GM19372 (cell line): ENCODE data around the gene USP10.

Experiments used
- ATAC-seq: cut with Tn5 transposase; IDR thresholded peaks from one replicate; pipeline ENCODE4 v1.9.1; 2021; ENCODE audit warnings: mild to moderate bottlenecking, low read depth, moderate library complexity; ENCODE audit not compliant: unreplicated experiment

USP10 gene

GRCh38 chr16:84817613-84818012 is 117.8 kb downstream of the USP10 start:
- ATAC-seq = no peak

GRCh38 chr16:84818133-84818532 is 118.3 kb downstream of the USP10 start:
- no peak for ATAC-seq

GRCh38 chr16:84818989-84819643 is 119.3 kb downstream of the USP10 start:
- ATAC-seq = no peak

GRCh38 chr16:84819644-84820304 is 120.0 kb downstream of the USP10 start, which contains the start of gene CRISPLD2:
TSS of gene CRISPLD2 (plus strand) at chr16:84819985. CDS start at chr16:84838496, 18,511 bp downstream.
- no peak for ATAC-seq

GRCh38 chr16:84820305-84820684 is 120.5 kb downstream of the USP10 start:
- no peak for ATAC-seq

- no peak for ATAC-seq
These were observed 121.0 kb downstream of the USP10 start for GRCh38 chr16:84820771-84821170.

- ATAC-seq = no peak
These were observed 121.4 kb downstream of the USP10 start for GRCh38 chr16:84821179-84821578.

- ATAC-seq = no peak
These were observed 122.2 kb downstream of the USP10 start for GRCh38 chr16:84821728-84822689.

DNA sequence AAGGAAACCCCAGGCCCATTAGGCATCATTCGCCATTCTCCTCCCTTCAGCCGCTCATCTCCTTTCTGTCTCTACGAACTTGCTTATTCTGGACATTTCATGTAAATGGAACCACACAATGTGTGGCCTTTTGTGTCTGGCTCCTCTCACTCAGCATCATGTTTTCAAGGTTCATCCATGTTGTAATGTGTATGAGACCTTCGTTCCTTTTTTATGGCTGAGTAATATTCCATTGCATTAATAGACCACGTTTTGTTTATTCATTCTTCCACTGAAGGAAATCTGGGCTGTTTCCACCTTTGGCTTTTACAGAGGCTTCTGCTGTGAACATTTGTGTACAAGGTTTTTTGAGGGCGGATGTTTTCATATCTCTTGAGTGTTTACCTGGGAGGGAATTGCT is 123.2 kb downstream of the USP10 start:
- no peak for ATAC-seq

DNA sequence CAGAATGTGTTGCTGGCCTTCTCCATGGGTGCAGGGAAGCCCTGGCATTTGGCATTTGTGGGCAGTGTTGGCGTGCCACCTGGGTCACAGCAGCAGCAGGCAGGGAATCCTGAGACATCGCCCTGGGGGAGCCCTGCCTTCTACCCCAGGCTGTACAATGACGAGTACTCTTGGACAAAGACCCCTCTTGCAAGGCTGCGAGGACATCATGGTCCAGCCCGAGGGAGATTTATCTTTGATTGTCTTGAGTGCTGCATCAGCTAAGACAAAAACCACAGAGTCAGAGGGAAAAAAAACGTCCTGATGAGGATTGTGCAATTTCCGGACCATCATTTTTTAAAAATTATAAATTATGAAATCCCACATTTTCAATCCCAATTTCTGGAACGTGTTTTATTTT is 123.7 kb downstream of the USP10 start:
- no peak for ATAC-seq

DNA sequence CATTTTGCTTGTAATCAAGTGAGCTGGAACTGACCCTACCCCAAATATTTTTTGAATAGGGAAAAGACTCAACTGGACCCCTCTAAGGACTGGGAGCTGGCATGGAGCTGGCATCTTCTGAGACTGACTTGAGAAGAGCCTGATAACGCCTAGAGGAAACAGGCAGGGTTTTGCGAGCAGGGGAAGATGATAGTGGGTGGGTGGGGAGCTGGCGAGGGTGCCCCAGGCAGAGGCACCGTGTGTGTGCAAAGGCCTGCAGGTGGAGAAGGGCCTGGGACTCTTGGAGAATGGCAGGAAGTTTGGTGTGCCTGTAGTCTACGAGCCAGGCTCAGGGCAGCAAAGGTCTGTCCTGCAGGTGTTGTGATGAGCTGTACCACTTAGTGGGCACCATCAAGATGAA is 124.1 kb downstream of the USP10 start:
- ATAC-seq = no peak

GRCh38 chr16:84825896-84826557 is 126.2 kb downstream of the USP10 start:
- no peak for ATAC-seq

DNA sequence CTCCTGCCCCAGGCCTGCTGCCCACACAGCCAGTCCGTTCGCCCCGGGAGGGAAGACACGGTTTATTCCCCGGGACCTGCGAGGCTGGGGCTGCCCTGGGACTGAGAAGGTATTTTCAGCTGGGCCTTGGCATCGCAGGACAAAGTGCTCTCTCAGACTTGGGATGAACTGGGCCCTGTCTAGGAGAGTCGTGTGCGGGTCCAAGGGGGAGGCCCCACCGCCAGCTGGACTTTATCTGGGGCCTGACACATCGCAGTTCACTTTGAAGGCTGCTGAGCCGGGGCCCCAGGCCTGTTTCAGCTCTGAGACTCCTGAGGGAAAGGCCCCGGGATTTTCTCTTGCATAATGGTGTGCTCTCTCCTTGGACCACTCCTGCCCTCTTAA is 126.8 kb downstream of the USP10 start:
- no peak for ATAC-seq

DNA sequence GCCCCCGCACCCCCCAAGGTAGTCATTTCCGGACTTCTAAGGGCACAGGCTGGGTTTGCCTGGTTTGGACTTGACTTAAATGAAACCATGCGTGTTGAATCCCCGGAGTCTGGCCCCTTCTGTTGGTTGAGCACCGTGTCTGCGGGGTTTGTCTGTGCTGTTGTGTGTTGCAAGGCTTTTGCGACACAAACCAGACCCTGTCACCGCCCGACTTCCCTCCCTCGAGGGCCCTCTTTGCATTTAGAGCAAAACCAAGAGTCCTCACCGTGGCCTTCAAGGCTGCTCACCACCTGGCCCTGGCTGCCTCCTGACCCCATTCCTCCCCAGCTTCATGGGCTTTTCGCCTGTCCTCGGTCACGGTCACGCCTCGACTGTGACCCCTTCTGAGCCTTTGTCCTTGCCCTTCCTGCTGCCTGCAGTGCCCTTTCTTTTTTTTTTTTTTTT is 127.4 kb downstream of the USP10 start:
- ATAC-seq = no peak

DNA sequence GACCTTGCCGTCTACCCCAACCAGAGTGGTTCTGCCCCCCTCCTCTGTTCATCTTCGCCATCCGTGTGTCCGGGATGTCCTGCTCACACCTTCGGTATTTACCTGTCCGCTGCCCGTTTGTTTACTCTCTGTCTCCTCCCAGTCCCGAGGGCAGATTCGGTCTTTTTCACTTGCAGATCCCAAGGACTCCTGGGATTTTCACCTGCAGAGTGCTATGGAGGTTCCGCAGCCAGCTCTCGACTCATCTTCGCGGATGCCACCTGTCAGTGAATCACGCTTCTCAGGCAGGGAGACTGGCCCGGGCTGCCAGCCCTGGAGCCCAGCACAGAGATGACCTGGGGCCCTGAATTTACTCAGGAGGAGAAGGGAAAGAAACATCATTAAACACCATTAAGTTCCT is 128.1 kb downstream of the USP10 start:
- ATAC-seq = no peak

DNA sequence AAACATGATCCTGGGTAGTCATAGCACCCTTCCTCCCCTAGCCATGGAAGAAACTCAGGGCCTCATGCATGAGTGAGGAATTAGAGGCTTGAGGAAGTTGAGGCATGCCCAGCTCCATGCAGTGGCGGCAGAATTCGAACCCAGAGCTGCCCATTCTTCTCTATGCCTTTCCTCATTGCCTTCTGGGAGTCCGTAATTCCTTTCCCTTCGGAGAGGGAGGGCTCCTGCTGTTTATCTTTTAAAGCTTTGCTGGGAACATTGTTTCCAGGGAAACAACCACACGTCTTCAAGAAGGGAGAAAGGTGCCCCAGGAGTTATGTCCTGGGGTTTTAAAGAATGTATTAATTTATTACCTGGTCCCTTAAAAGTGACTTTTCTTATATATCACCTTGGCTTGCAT is 128.5 kb downstream of the USP10 start:
- ATAC-seq = no peak
